ENCODE results near the gene RPL32.
"Not testable (repeated sequence)": the region's sequence is repeated elsewhere in the genome, so short reads cannot be mapped to it uniquely, and the experiment has no call there.

RPL32 gene

GRCh38 chr3:12841149-12841969 lies at the start of gene RPL32:
Gene RPL32 (minus strand): TSS chr3:12841565. CDS start chr3:12840237, 1,328 bp downstream.
- DNase-seq: peak; percentile 95

GRCh38 chr3:12890610-12891390 lies 49.4 kb upstream of the RPL32 start:
- DNase-seq: no peak

- DNase-seq: no peak
Observed at GRCh38 chr3:12886736-12887135, 45.4 kb upstream of the RPL32 start.

GRCh38 chr3:12886106-12886679 lies 44.8 kb upstream of the RPL32 start:
- DNase-seq: peak; percentile 19

- DNase-seq: no peak
Observed at GRCh38 chr3:12885583-12885930, 44.2 kb upstream of the RPL32 start.

GRCh38 chr3:12884790-12885582 lies 43.6 kb upstream of the RPL32 start:
- peak; percentile 53 for DNase-seq

GRCh38 chr3:12884186-12884680 lies 42.9 kb upstream of the RPL32 start:
- peak; percentile 2 for DNase-seq

GRCh38 chr3:12882336-12883310 lies 41.3 kb upstream of the RPL32 start:
- DNase-seq: no peak

- DNase-seq: not testable (repeated sequence)
Observed at GRCh38 chr3:12881858-12882257, 40.5 kb upstream of the RPL32 start.

GRCh38 chr3:12879191-12879815 lies 37.9 kb upstream of the RPL32 start:
- DNase-seq: peak; percentile 32

- peak; percentile 42 for DNase-seq
Observed at GRCh38 chr3:12878758-12879157, 37.4 kb upstream of the RPL32 start.

GRCh38 chr3:12878141-12878574 lies 36.8 kb upstream of the RPL32 start:
- DNase-seq: no peak

GRCh38 chr3:12877040-12877439 lies 35.7 kb upstream of the RPL32 start:
- no peak for DNase-seq

GRCh38 chr3:12875857-12876836 lies 34.8 kb upstream of the RPL32 start:
- no peak for DNase-seq

- DNase-seq: no peak
Observed at GRCh38 chr3:12871404-12871983, 30.1 kb upstream of the RPL32 start.

GRCh38 chr3:12870942-12871341 lies 29.6 kb upstream of the RPL32 start:
- peak; percentile 94 for DNase-seq

GRCh38 chr3:12869035-12869621 lies 27.8 kb upstream of the RPL32 start:
- no peak for DNase-seq
